Liver (tissue), 3 donors: ENCODE results near the gene TDRD9.

Experiments
- CTCF ChIP-seq: fragments of 150-350 bp; IDR thresholded peaks from 2 replicates; pipeline ENCODE4 v1.5.1; 2017; ENCODE audit warnings: improper control_type of control experiment, low read depth, low read length; ENCODE audit not compliant: missing input control
- EGR1 ChIP-seq, 2 donors: IDR thresholded peaks; 2 replicates each; pipeline ENCODE4 v1.6.1; 2016 to 2018; ENCODE audit warnings: antibody characterized with exemption in 2 of 2, low read depth in 2 of 2
- GABPA ChIP-seq, 2 donors: IDR thresholded peaks in 1 of 2; conservative IDR thresholded peaks in 1 of 2; 2 replicates each; pipeline ENCODE4 v1.6.1; 2016; ENCODE audit warnings: antibody characterized with exemption in 2 of 2, mild to moderate bottlenecking in 1 of 2, moderate library complexity in 1 of 2
- JUND ChIP-seq, 2 donors: IDR thresholded peaks; 2 replicates each; pipeline ENCODE4 v1.6.1; 2016; ENCODE audit warnings: antibody characterized with exemption in 2 of 2
- REST ChIP-seq: IDR thresholded peaks from 2 replicates; pipeline ENCODE4 v1.6.1; 2016; ENCODE audit warnings: antibody characterized with exemption, mild to moderate bottlenecking
- RXRA ChIP-seq, 2 donors: IDR thresholded peaks; 2 replicates each; pipeline ENCODE4 v1.6.1; 2017 to 2018; ENCODE audit warnings: antibody characterized with exemption in 2 of 2, mild to moderate bottlenecking in 1 of 2
- SP1 ChIP-seq: IDR thresholded peaks from 2 replicates; pipeline ENCODE4 v1.6.1; 2018; ENCODE audit warnings: antibody characterized with exemption, mild to moderate bottlenecking
- TAF1 ChIP-seq: conservative IDR thresholded peaks from 2 replicates; pipeline ENCODE4 v1.6.1; 2016; ENCODE audit warnings: antibody characterized with exemption, mild to moderate bottlenecking
- TF ChIP-seq, protein P1 (sequence below): IDR thresholded peaks from 2 replicates; pipeline ENCODE4 v1.6.1; 2016; ENCODE audit warnings: antibody characterized with exemption
- TF ChIP-seq, protein P2 (sequence below): IDR thresholded peaks from 2 replicates; pipeline ENCODE4 v1.6.1; 2016; ENCODE audit warnings: antibody characterized with exemption
- TF ChIP-seq, protein P3 (sequence below): IDR thresholded peaks from 2 replicates; pipeline ENCODE4 v1.6.1; 2016; ENCODE audit warnings: antibody characterized with exemption
- donor health status: healthy.
- donor health status: healthy.

DNA sequence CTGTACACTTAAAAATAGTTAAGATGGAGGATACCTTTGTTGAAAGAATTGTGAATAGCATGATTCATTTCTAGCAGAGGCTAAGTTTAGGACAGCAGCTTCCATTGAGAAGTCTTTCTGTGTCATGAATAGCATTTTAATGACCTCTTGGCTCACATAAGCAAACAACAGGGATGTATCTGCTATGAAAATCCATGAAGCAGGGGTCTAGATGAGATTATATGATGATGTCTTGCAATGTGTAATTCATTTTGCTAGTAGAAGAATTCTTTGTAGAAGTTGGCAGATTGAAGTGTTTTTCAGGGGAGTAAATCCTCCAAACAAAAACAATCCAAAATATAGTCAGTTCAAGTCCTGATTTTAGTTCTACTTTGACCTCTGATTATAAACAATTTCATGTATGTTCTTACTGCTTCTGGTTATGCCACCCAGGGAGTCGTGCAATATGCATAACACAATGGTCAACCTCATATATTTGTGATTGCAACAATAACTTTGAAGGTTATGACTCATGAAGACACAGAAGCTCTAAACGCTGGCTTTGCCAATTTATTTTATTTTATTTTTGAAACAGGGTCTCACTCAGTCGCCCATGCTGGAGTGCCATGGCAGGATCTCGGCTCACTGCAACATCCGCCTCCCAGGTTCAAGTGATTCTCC lies 21.0 kb downstream of the TDRD9 start:
- no peak for TF ChIP-seq CTCF
- TF ChIP-seq, protein P1, sequence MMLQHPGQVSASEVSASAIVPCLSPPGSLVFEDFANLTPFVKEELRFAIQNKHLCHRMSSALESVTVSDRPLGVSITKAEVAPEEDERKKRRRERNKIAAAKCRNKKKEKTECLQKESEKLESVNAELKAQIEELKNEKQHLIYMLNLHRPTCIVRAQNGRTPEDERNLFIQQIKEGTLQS = no peak
- TF ChIP-seq REST = no peak
- TF ChIP-seq GABPA (IDR thresholded peaks at IDR 0.05 in 1 of 2, conservative IDR thresholded peaks at IDR 0.05 in 1 of 2) = no peak
- no peak for TF ChIP-seq JUND (IDR thresholded peaks at IDR 0.05)
- no peak for TF ChIP-seq EGR1 (IDR thresholded peaks at IDR 0.05; ENCODE audit: low read depth in 2 of 2)
- TF ChIP-seq SP1 = no peak
- TF ChIP-seq, protein P2, sequence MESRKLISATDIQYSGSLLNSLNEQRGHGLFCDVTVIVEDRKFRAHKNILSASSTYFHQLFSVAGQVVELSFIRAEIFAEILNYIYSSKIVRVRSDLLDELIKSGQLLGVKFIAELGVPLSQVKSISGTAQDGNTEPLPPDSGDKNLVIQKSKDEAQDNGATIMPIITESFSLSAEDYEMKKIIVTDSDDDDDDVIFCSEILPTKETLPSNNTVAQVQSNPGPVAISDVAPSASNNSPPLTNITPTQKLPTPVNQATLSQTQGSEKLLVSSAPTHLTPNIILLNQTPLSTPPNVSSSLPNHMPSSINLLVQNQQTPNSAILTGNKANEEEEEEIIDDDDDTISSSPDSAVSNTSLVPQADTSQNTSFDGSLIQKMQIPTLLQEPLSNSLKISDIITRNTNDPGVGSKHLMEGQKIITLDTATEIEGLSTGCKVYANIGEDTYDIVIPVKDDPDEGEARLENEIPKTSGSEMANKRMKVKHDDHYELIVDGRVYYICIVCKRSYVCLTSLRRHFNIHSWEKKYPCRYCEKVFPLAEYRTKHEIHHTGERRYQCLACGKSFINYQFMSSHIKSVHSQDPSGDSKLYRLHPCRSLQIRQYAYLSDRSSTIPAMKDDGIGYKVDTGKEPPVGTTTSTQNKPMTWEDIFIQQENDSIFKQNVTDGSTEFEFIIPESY = no peak
- TF ChIP-seq, protein P3, sequence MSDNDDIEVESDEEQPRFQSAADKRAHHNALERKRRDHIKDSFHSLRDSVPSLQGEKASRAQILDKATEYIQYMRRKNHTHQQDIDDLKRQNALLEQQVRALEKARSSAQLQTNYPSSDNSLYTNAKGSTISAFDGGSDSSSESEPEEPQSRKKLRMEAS = no peak
- TF ChIP-seq TAF1 = no peak
- TF ChIP-seq RXRA (IDR thresholded peaks at IDR 0.05) = no peak
